HEK293T (cell line): ENCODE results near the gene MAIP1.

ENCODE experiments used
- BHLHE40 ChIP-seq: fragments of 450-650 bp; IDR thresholded peaks from 2 replicates; pipeline ENCODE4 v1.6.1; 2016; ENCODE audit warnings: mild to moderate bottlenecking, moderate library complexity, borderline replicate concordance
- FOXM1 ChIP-seq: fragments of 450-650 bp; IDR thresholded peaks from 2 replicates; pipeline ENCODE4 v1.6.1; 2017; ENCODE audit warnings: mild to moderate bottlenecking, borderline replicate concordance
- SP1 ChIP-seq: fragments of 450-650 bp; IDR thresholded peaks from 2 replicates; pipeline ENCODE4 v1.6.1; 2017
- TARDBP ChIP-seq: fragments of 450-650 bp; IDR thresholded peaks from 2 replicates; pipeline ENCODE4 v1.6.1; 2016
- ZNF384 ChIP-seq: fragments of 450-650 bp; IDR thresholded peaks from 2 replicates; pipeline ENCODE4 v1.6.1; 2016

DNA sequence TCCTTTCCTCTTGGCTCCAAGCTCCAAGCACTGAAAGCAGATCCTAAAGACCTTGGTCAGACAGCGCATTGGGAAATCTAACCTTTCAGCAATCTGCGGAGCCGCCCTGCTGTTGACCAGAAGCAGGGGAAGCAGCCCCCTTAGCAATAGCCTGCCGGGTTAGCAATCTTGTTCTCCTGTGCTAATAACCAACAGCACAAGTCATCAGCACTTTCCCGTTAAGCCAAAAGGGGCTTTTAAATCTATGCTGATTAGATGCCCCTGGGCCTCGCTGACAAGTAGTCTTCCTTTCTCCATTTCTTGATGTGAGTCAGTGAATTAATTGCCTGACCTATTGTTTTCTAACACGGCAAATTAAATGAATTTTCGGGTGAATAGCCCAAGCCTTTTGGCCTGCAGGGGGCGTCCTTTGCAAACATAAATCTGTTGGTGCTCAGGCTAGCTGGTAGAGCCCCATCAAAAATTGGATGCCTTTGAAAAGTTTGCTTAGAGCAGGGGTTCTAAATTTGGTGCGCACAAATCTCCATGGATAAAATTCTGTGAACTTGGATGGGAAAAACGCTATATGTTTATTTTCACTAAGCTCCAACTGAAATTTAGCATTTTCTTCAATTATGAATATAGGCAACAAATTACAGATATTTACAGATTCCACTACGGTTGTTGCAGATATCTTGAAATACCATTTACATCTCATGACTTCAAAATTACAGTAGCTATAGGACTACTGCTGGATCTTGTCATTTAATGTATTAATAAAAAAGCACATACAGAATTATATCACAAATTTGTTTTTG lies 24.6 kb downstream of the MAIP1 start:
- no peak for TF ChIP-seq TARDBP
- TF ChIP-seq ZNF384, result no peak
- no peak for TF ChIP-seq BHLHE40
- TF ChIP-seq FOXM1, result no peak
- TF ChIP-seq SP1, result no peak
